DOHH2 (cell line): ENCODE measurements around the gene NSUN6.
"Not testable (repeated sequence)": the region's sequence is repeated elsewhere in the genome, so short reads cannot be mapped to it uniquely, and the experiment has no call there.

ENCODE experiments used
- H3F3A ChIP-seq: fragments of 200-600 bp; sonication (generic), shearing (Covaris generic); 2 replicates; pipeline ENCODE4 v1.6.0; 2016; ENCODE audit warnings: antibody characterized with exemption, mild to moderate bottlenecking; ENCODE audit not compliant: control insufficient read depth, insufficient read depth
- H3K27ac ChIP-seq: fragments of 200-600 bp; sonication (generic); 2 replicates; pipeline ENCODE4 v1.5.1; 2014; ENCODE audit warnings: low read depth, mild to moderate bottlenecking, low read length, moderate library complexity
- H3K27me3 ChIP-seq: fragments of 200-600 bp; sonication (generic); 2 replicates; pipeline ENCODE4 v1.6.1; 2014; ENCODE audit warnings: mild to moderate bottlenecking, low read length, mixed read lengths; ENCODE audit not compliant: control insufficient read depth
- H3K36me3 ChIP-seq: fragments of 200-600 bp; sonication (generic); 2 replicates; pipeline ENCODE4 v1.6.1; 2014; ENCODE audit warnings: mild to moderate bottlenecking, low read length, moderate library complexity, mixed read lengths; ENCODE audit not compliant: control insufficient read depth
- H3K4me1 ChIP-seq: fragments of 200-600 bp; sonication (generic); 2 replicates; pipeline ENCODE4 v1.6.1; 2014; ENCODE audit warnings: mild to moderate bottlenecking, low read length, mixed read lengths; ENCODE audit not compliant: control insufficient read depth
- H3K4me2 ChIP-seq: fragments of 200-600 bp; sonication (generic); 2 replicates; pipeline ENCODE4 v1.6.0; 2014; ENCODE audit warnings: mild to moderate bottlenecking, low read length, moderate library complexity
- H3K4me3 ChIP-seq: fragments of 200-600 bp; sonication (generic); 2 replicates; pipeline ENCODE4 v1.5.1; 2014; ENCODE audit warnings: mild to moderate bottlenecking, low read length, mixed read lengths
- H3K79me2 ChIP-seq: fragments of 200-600 bp; sonication (generic); 2 replicates; pipeline ENCODE4 v1.6.1; 2014; ENCODE audit warnings: mild to moderate bottlenecking, low read length, mixed read lengths; ENCODE audit not compliant: control insufficient read depth
- H3K9me2 ChIP-seq: fragments of 200-600 bp; sonication (generic); replicated peaks from 2 replicates; pipeline ENCODE4 v1.6.1; 2014; ENCODE audit warnings: mild to moderate bottlenecking, low read length, mixed read lengths; ENCODE audit not compliant: control insufficient read depth
- H3K9me3 ChIP-seq: fragments of 200-600 bp; sonication (generic); 2 replicates; pipeline ENCODE4 v1.6.1; 2014; ENCODE audit warnings: antibody characterized with exemption, low read length, mixed read lengths; ENCODE audit not compliant: control insufficient read depth, insufficient read depth
- H4K20me1 ChIP-seq: fragments of 200-600 bp; sonication (generic); 2 replicates; pipeline ENCODE4 v1.6.0; 2014; ENCODE audit warnings: low read depth, mild to moderate bottlenecking, antibody characterized with exemption, low read length, moderate library complexity; ENCODE audit not compliant: control insufficient read depth, insufficient read depth
- CTCF ChIP-seq: fragments of 200-600 bp; sonication (generic); IDR thresholded peaks from one replicate; pipeline ENCODE4 v1.5.1; 2014; ENCODE audit warnings: antibody characterized with exemption, mild to moderate bottlenecking, low read depth, low read length; ENCODE audit not compliant: poor library complexity, severe bottlenecking
- EZH2phosphoT487 ChIP-seq: fragments of 200-600 bp; sonication (generic); IDR thresholded peaks from 2 replicates; pipeline ENCODE4 v1.6.1; 2017; ENCODE audit warnings: borderline replicate concordance, mild to moderate bottlenecking, antibody characterized with exemption, low read length, moderate library complexity, mixed read lengths

The NSUN6 gene

DNA sequence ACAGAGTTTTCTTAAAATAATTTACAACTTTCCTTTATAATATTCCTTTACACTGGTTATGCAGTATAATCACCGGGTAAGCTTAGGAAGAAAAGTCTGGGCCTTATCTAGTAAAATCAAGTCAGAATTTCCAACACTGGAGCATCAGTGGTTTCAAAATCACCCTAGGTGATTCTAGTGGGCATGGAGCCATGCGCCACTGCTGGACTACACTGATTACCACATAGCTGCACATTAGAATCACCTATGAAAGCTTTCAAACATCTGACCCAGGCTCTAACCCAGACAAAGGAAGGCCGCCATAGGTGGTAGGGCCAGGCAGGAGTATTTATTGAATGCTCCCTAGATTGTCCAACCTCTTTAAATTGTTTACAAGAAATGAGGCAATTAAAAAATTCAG is 52.0 kb downstream of the NSUN6 start:
- Histone ChIP-seq H3K4me2 (no peak overlapping the region), H3K9me2 (no peaks in the 10 kb centered on the region), H3K9me3 (no peaks in the 10 kb centered on the region), H3K4me1 (no peaks in the 10 kb centered on the region), H3K36me3 (peaks cover 11% of the 10 kb centered on the region), H3F3A (no peaks in the 10 kb centered on the region), H3K4me3 (no peak overlapping the region), H3K27ac (no peak overlapping the region), H3K27me3 (no peaks in the 10 kb centered on the region), H4K20me1 (no peaks in the 10 kb centered on the region), H3K79me2 (no peaks in the 10 kb centered on the region)
- TF ChIP-seq EZH2phosphoT487 (no peak), CTCF (no peak)

DNA sequence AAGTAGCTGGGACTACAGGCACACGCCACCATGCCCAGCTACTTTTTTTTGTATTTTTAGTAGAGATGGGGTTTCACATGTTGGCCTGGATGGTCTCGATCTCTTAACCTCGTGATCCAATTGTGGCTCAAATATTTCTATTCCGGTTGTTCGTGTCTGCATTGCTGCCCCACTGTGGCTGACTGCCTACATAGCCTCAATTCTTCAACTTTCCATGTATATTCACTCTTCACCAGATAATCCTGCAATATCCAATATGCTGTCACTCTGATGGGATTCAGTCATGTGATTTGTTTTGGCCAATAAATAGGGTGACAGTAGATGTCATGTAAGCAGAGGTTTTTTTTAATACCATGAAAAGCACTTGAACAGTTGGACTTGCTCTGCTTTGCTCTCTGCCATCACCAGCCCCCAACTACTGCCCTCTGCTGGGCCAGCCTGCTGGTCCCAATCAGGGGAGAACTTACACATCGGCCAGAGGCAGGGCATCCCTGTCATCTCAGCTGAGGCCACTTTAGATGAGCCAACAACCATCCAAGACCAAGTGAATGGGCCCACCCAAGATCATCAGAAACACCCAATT is 56.7 kb downstream of the NSUN6 start:
- H3K4me3 ChIP-seq, result no peak overlapping the region
- H3K27ac ChIP-seq, result no peak overlapping the region
- no peaks in the 10 kb centered on the region for H3K9me2 ChIP-seq
- H3F3A ChIP-seq, result no peaks in the 10 kb centered on the region
- peaks cover 11% of the 10 kb centered on the region for H3K36me3 ChIP-seq
- TF ChIP-seq EZH2phosphoT487 (no peak), CTCF (peak; percentile 55)
- no peaks in the 10 kb centered on the region for H3K27me3 ChIP-seq
- no peaks in the 10 kb centered on the region for H3K4me1 ChIP-seq
- no peaks in the 10 kb centered on the region; the same call in 1 of the 2 replicates for H3K79me2 ChIP-seq
- H3K4me2 ChIP-seq, result no peak overlapping the region
- no peaks in the 10 kb centered on the region for H4K20me1 ChIP-seq
- H3K9me3 ChIP-seq, result no peaks in the 10 kb centered on the region

- peaks cover 41% of the 10 kb centered on the region for H3K36me3 ChIP-seq
- H3K4me3 ChIP-seq, H3F3A ChIP-seq, H3K4me1 ChIP-seq, H3K27ac ChIP-seq, H3K27me3 ChIP-seq, H4K20me1 ChIP-seq, H3K9me3 ChIP-seq, H3K79me2 ChIP-seq, H3K9me2 ChIP-seq, H3K4me2 ChIP-seq: not testable (repeated sequence)
Observed at GRCh38 chr10:18591141-18591540, 60.2 kb downstream of the NSUN6 start.

DNA sequence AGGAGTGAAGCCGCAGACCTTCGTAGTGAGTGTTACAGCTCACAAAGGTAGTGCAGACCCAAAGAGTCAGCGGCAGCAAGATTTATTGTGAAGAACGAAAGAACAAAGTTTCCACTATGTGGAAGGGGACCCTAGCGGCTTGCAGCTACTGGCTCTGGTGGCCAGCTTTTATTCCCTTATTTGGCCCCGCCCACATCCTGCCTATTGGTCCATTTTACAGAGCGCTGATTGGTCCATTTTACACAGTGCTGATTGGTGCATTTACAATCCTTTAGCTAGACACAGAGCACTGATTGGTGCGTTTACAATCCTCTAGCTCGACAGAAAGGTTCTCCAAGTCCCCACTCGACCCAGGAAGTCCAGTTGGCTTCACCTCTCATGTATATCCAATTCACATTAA is 64.8 kb downstream of the NSUN6 start:
- peaks cover 58% of the 10 kb centered on the region for H3K36me3 ChIP-seq
- H3K27me3 ChIP-seq, H3K4me3 ChIP-seq, H3K27ac ChIP-seq, H3F3A ChIP-seq, H3K9me3 ChIP-seq, H3K4me2 ChIP-seq, H3K9me2 ChIP-seq, H3K4me1 ChIP-seq, H3K79me2 ChIP-seq, H4K20me1 ChIP-seq: not testable (repeated sequence)
